ENCODE results near the gene GALNTL6. TPM values are rescaled to one million over a fixed set of nuclear protein-coding genes. Genes with fewer than 3 reads are reported as not detected.

GALNTL6 gene
- total RNA-seq, 1 experiment from 2014 or later, result not detected

GRCh38 chr4:172822331-172822730, 1009.1 kb downstream of the GALNTL6 start:
- no peak for DNase-seq
- Histone ChIP-seq H3K23ac (ENCODE audit: insufficient read length, low read depth, low read length) (no peak overlapping the region), H2BK20ac (ENCODE audit: low read depth, low read length, poor library complexity, severe bottlenecking) (no peak overlapping the region), H3T11ph (ENCODE audit: low read length) (no peak overlapping the region), H4K91ac (ENCODE audit: insufficient read length, low read depth, low read length) (no peak overlapping the region), H2BK5ac (ENCODE audit: insufficient read length, low read length) (no peak overlapping the region), H3K14ac (ENCODE audit: insufficient read depth, low read length) (no peak overlapping the region), H2AK5ac (ENCODE audit: insufficient read length, low read length) (no peak overlapping the region), H2AFZ (ENCODE audit: low read length) (no peak overlapping the region), H3K27ac (ENCODE audit: insufficient read length, low read depth, low read length) (no peak overlapping the region), H3K4me1 (ENCODE audit: insufficient read depth, low read length) (no peaks in the 10 kb centered on the region), H3K4me2 (ENCODE audit: insufficient read depth, insufficient read length, low read length) (no peak overlapping the region), H4K5ac (ENCODE audit: insufficient read length, low read depth, low read length) (no peak overlapping the region), H3K23me2 (ENCODE audit: insufficient read length, low read depth, low read length, poor library complexity, severe bottlenecking) (no peaks in the 10 kb centered on the region), H3K79me2 (ENCODE audit: insufficient read depth, low read length) (no peaks in the 10 kb centered on the region), H3K18ac (ENCODE audit: insufficient read length, low read depth, low read length) (no peak overlapping the region), H3K4ac (ENCODE audit: low read depth, low read length) (no peak overlapping the region), H2BK120ac (ENCODE audit: low read depth, low read length, poor library complexity, severe bottlenecking) (no peak overlapping the region), H4K20me1 (ENCODE audit: control insufficient read depth, insufficient read depth, insufficient read length) (no peaks in the 10 kb centered on the region), H3K9ac (ENCODE audit: extremely low read depth, insufficient read length, low read length) (no peak overlapping the region), H2BK15ac (ENCODE audit: low read depth, low read length) (no peak overlapping the region), H3K79me1 (ENCODE audit: insufficient read depth, low read depth, low read length, poor library complexity, severe bottlenecking) (no peaks in the 10 kb centered on the region), H4K8ac (replicated peaks; ENCODE audit: insufficient read length, low read depth, low read length) (no peak overlapping the region), H3K56ac (ENCODE audit: insufficient read length, low read depth, low read length) (no peak overlapping the region), H3K27me3 (ENCODE audit: insufficient read depth, low read length) (no peaks in the 10 kb centered on the region), H3K9me3 (ENCODE audit: control insufficient read depth, low read depth, low read length) (no peaks in the 10 kb centered on the region), H2BK12ac (ENCODE audit: insufficient read length, low read depth, low read length) (no peak overlapping the region)
- Mint-ChIP-seq H3K4me1 (peaks cover 7 to 13% of the 10 kb centered on the region in 2 experiments; a peak in 3 of 4 replicates), H3K36me3 (ENCODE audit: insufficient read depth in 1 of 3, low read depth in 3 of 3) (no peaks in the 10 kb centered on the region), H3K4me3 (no peak overlapping the region), H3K9me3 (no peaks in the 10 kb centered on the region), H3K27me3 (ENCODE audit: low read depth) (no peaks in the 10 kb centered on the region), H3K27ac (no peak overlapping the region; a peak in 1 of 7 replicates)
- WGBS (ENCODE audit: extremely low coverage, insufficient read length, low lambda C conversion rate), result no CpG with 5 or more reads among the region's 3 CpGs
- TF ChIP-seq, protein P1, sequence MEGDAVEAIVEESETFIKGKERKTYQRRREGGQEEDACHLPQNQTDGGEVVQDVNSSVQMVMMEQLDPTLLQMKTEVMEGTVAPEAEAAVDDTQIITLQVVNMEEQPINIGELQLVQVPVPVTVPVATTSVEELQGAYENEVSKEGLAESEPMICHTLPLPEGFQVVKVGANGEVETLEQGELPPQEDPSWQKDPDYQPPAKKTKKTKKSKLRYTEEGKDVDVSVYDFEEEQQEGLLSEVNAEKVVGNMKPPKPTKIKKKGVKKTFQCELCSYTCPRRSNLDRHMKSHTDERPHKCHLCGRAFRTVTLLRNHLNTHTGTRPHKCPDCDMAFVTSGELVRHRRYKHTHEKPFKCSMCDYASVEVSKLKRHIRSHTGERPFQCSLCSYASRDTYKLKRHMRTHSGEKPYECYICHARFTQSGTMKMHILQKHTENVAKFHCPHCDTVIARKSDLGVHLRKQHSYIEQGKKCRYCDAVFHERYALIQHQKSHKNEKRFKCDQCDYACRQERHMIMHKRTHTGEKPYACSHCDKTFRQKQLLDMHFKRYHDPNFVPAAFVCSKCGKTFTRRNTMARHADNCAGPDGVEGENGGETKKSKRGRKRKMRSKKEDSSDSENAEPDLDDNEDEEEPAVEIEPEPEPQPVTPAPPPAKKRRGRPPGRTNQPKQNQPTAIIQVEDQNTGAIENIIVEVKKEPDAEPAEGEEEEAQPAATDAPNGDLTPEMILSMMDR (conservative IDR thresholded peaks at IDR 0.05), result no peak
